Astrocyte (in vitro differentiated cells and primary cell): Measurements from ENCODE around the gene TPPP3. TPM values are rescaled to one million over a fixed set of nuclear protein-coding genes. Genes with fewer than 3 reads are reported as not detected.

ENCODE experiments used
- DNase-seq: peaks from one replicate; pipeline ENCODE4 v3.0.0-alpha.2; 2010; ENCODE audit warnings: low read depth
- FAIRE-seq: peaks from 2 replicates; lab custom pipeline; 2011; peaks lifted over from hg19 to GRCh38; lab: Jason Lieb, UNC
- H2AFZ ChIP-seq: 2 replicates; pipeline ENCODE4 v1.6.0; 2012; ENCODE audit warnings: low read depth, low read length, inconsistent platforms
- H3K27ac ChIP-seq: 2 replicates; pipeline ENCODE4 v1.5.1; 2011; ENCODE audit warnings: low read depth, low read length, inconsistent platforms
- H3K27me3 ChIP-seq: 2 replicates; pipeline ENCODE4 v1.6.0; 2011; ENCODE audit warnings: low read length, inconsistent platforms; ENCODE audit not compliant: insufficient read depth
- H3K36me3 ChIP-seq: 2 replicates; pipeline ENCODE4 v1.5.1; 2011; ENCODE audit warnings: low read length, inconsistent platforms; ENCODE audit not compliant: insufficient read depth
- H3K4me1 ChIP-seq: 2 replicates; pipeline ENCODE4 v1.5.1; 2011; ENCODE audit warnings: low read length, inconsistent platforms; ENCODE audit not compliant: insufficient read depth
- H3K4me2 ChIP-seq: 2 replicates; pipeline ENCODE4 v1.6.0; 2012; ENCODE audit warnings: low read length, inconsistent platforms
- H3K4me3 ChIP-seq: 2 replicates; pipeline ENCODE4 v1.5.1; 2011; ENCODE audit warnings: low read depth, mild to moderate bottlenecking, low read length, inconsistent platforms; ENCODE audit not compliant: insufficient read depth
- H3K79me2 ChIP-seq: 2 replicates; pipeline ENCODE4 v1.6.0; 2012; ENCODE audit warnings: mild to moderate bottlenecking, low read length, inconsistent platforms; ENCODE audit not compliant: insufficient read depth
- H3K9ac ChIP-seq: 2 replicates; pipeline ENCODE4 v1.6.0; 2012; ENCODE audit warnings: mild to moderate bottlenecking, low read length, inconsistent platforms
- H3K9me3 ChIP-seq: 2 replicates; pipeline ENCODE4 v1.5.1; 2012; ENCODE audit warnings: low read depth, mild to moderate bottlenecking, low read length, inconsistent platforms; ENCODE audit not compliant: insufficient read depth
- H4K20me1 ChIP-seq: 2 replicates; pipeline ENCODE4 v1.6.0; 2012; ENCODE audit warnings: low read length, inconsistent platforms; ENCODE audit not compliant: insufficient read depth
- H3K27ac Mint-ChIP-seq: one replicate; pipeline ENCODE4 v1.8.0; 2021; ENCODE audit warnings: mild to moderate bottlenecking, mixed read lengths; ENCODE audit not compliant: unreplicated experiment
- H3K27me3 Mint-ChIP-seq: one replicate; pipeline ENCODE4 v1.8.0; 2021; ENCODE audit warnings: low read depth, mixed read lengths; ENCODE audit not compliant: unreplicated experiment
- H3K36me3 Mint-ChIP-seq: one replicate; pipeline ENCODE4 v1.8.0; 2021; ENCODE audit warnings: low read depth, mixed read lengths; ENCODE audit not compliant: unreplicated experiment
- H3K4me1 Mint-ChIP-seq: one replicate; pipeline ENCODE4 v1.8.0; 2021; ENCODE audit warnings: low read depth, mixed read lengths; ENCODE audit not compliant: unreplicated experiment
- H3K4me3 Mint-ChIP-seq: one replicate; pipeline ENCODE4 v1.8.0; 2021; ENCODE audit warnings: mild to moderate bottlenecking, moderate library complexity, mixed read lengths; ENCODE audit not compliant: unreplicated experiment
- H3K9me3 Mint-ChIP-seq: one replicate; pipeline ENCODE4 v1.8.0; 2021; ENCODE audit warnings: mild to moderate bottlenecking, mixed read lengths; ENCODE audit not compliant: unreplicated experiment
- EZH2 ChIP-seq: IDR thresholded peaks from 2 replicates; pipeline ENCODE4 v1.6.1; 2012; ENCODE audit warnings: mild to moderate bottlenecking, low read length, inconsistent platforms; ENCODE audit not compliant: insufficient read depth
- total RNA-seq: library from RNA; stranded (reverse); gene quantifications from 2 replicates; pipeline ENCODE4 v1.2.1, GENCODE V29; 2021
- TF ChIP-seq, protein P1 (sequence below): IDR thresholded peaks from 2 replicates; pipeline ENCODE4 v1.5.1; 2011; ENCODE audit warnings: low read depth, mild to moderate bottlenecking, inconsistent platforms, low read length, moderate library complexity; ENCODE audit not compliant: insufficient read depth

TPPP3 gene
- total RNA-seq, 1 donor from 2014 or later, result 0.75 TPM

GRCh38 chr16:67406111-67406971 is 13.0 kb upstream of the TPPP3 start:
- Histone ChIP-seq H3K36me3 (no peaks in the 10 kb centered on the region), H3K9me3 (no peaks in the 10 kb centered on the region), H4K20me1 (no peaks in the 10 kb centered on the region), H3K79me2 (no peaks in the 10 kb centered on the region), H2AFZ (peak overlapping the region; percentile 23), H3K4me2 (peak overlapping the region; percentile 65), H3K27ac (peak overlapping the region; percentile 80), H3K4me1 (peaks cover 21% of the 10 kb centered on the region), H3K4me3 (no peak overlapping the region), H3K9ac (peak overlapping the region; percentile 67), H3K27me3 (no peaks in the 10 kb centered on the region)
- Mint-ChIP-seq H3K9me3 (no peaks in the 10 kb centered on the region), H3K4me1 (peaks cover 11% of the 10 kb centered on the region), H3K27me3 (peaks cover 19% of the 10 kb centered on the region), H3K27ac (peak overlapping the region; percentile 69), H3K36me3 (peaks cover 4% of the 10 kb centered on the region), H3K4me3 (no peak overlapping the region)
- peak; percentile 80 for FAIRE-seq
- DNase-seq, result peak; percentile 80
- no peak for TF ChIP-seq EZH2
- TF ChIP-seq, protein P1, sequence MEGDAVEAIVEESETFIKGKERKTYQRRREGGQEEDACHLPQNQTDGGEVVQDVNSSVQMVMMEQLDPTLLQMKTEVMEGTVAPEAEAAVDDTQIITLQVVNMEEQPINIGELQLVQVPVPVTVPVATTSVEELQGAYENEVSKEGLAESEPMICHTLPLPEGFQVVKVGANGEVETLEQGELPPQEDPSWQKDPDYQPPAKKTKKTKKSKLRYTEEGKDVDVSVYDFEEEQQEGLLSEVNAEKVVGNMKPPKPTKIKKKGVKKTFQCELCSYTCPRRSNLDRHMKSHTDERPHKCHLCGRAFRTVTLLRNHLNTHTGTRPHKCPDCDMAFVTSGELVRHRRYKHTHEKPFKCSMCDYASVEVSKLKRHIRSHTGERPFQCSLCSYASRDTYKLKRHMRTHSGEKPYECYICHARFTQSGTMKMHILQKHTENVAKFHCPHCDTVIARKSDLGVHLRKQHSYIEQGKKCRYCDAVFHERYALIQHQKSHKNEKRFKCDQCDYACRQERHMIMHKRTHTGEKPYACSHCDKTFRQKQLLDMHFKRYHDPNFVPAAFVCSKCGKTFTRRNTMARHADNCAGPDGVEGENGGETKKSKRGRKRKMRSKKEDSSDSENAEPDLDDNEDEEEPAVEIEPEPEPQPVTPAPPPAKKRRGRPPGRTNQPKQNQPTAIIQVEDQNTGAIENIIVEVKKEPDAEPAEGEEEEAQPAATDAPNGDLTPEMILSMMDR, result no peak

GRCh38 chr16:67405336-67405735 is 12.0 kb upstream of the TPPP3 start:
- Histone ChIP-seq H3K4me2 (no peak overlapping the region), H2AFZ (no peak overlapping the region), H3K4me1 (peaks cover 21% of the 10 kb centered on the region), H4K20me1 (no peaks in the 10 kb centered on the region), H3K36me3 (no peaks in the 10 kb centered on the region), H3K27me3 (no peaks in the 10 kb centered on the region), H3K4me3 (no peak overlapping the region), H3K9ac (no peak overlapping the region), H3K27ac (no peak overlapping the region), H3K9me3 (no peaks in the 10 kb centered on the region), H3K79me2 (no peaks in the 10 kb centered on the region)
- Mint-ChIP-seq H3K27me3 (peaks cover 27% of the 10 kb centered on the region), H3K9me3 (no peaks in the 10 kb centered on the region), H3K4me1 (peaks cover 11% of the 10 kb centered on the region), H3K4me3 (no peak overlapping the region), H3K27ac (no peak overlapping the region), H3K36me3 (peaks cover 4% of the 10 kb centered on the region)
- TF ChIP-seq EZH2, result no peak
- TF ChIP-seq, protein P1, result no peak
- FAIRE-seq (no peak), DNase-seq (no peak)

DNA sequence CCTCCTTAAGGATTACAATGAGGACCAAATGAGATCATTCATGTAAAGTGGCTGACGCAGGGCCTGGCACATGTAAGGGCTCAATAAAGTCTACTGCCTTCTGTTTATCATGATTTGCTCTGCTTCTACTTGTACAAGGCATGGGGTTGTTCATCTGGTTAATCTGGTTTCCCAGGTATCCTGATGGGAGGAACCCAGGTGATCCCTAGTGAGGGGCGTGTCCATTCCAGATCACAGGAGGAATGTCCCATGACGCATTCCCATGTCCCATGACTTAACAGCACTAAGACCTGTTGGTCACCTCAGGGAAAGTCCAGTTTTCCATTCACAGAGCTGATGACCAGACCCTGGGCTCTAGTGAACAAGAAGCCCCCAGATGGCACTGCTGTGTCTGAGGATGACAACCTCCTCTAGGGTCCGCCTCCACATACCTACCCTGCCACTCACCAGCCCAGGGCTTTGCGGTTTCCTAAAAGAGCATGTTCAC is 11.5 kb upstream of the TPPP3 start:
- Mint-ChIP-seq H3K4me3 (no peak overlapping the region), H3K27ac (no peak overlapping the region), H3K9me3 (no peaks in the 10 kb centered on the region), H3K36me3 (peaks cover 4% of the 10 kb centered on the region), H3K27me3 (peaks cover 27% of the 10 kb centered on the region), H3K4me1 (peaks cover 11% of the 10 kb centered on the region)
- Histone ChIP-seq H3K27me3 (no peaks in the 10 kb centered on the region), H3K9me3 (no peaks in the 10 kb centered on the region), H3K4me3 (no peak overlapping the region), H3K4me1 (peaks cover 21% of the 10 kb centered on the region), H3K9ac (no peak overlapping the region), H3K4me2 (no peak overlapping the region), H3K79me2 (no peaks in the 10 kb centered on the region), H2AFZ (no peak overlapping the region), H3K27ac (no peak overlapping the region), H4K20me1 (peaks cover 2% of the 10 kb centered on the region), H3K36me3 (no peaks in the 10 kb centered on the region)
- FAIRE-seq (no peak), DNase-seq (no peak)
- no peak for TF ChIP-seq EZH2
- TF ChIP-seq, protein P1, result no peak
